Activated T-cell treated with anti-CD3 and anti-CD28 coated beads, Interleukin-2, amount 50 U/mL, for 1 hour (primary cell): ENCODE results near the gene OGA.

ENCODE experiments used
- DNase-seq: peaks from one replicate; pipeline ENCODE4 v3.0.0-alpha.2; 2020

OGA gene

DNA sequence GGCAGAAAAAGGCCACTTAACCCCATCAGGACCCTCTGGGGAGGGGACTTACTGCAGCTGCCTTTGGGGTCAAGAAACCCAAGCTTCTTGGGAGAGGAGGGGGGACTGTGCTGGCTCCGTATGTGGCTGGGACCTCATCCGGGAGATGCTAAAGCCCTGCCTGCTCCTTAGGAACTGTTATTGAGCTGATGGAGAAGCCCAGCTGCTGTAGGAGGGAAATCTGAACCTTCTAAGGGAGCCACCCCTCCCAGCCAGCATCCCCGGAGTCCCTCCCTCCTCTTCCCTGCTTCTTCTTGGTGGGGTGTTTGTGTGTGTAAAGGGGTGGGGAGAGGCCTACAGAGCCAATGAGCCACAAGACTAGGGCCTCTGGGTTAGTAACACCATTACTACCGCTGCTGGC lies 17.1 kb upstream of the OGA start:
- no peak for DNase-seq

DNA sequence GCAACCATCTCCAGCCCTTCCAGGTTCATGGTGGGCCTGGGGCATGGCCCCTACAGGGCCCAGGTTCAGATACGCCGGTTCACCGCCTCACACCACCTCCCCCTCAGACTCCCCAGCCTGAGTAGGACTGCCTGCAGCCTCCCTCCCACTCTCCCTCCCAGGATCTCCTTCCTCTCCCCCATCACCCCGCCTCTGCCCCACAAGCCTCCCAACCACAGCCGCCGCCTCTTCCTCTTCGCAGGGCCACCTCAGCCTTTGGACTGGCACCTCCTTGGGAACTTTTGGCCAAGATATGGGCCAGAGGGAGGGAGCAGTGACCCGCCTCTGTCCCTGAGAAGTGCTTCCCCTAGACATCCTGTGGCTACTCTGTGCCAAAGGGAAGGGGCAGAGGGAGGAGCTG lies 16.1 kb upstream of the OGA start:
- no peak for DNase-seq

DNA sequence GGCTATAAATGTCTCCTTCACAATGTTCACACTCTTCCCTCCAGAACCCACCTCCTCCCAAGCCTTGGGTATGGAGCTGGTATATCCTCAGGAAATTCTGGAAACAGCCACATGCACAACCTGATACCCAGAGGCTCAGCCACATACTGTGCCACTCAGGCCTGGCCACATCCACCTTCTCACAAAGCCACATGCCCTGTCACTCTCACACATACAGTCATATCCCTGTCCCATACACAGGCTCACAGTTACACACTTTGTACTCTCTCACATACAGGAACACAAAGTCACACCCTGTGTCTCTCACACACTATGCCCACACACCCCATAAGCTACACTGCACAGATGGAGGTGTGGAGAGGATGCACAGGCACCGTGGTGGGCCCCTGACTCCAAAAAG lies 15.2 kb upstream of the OGA start:
- no peak for DNase-seq

DNA sequence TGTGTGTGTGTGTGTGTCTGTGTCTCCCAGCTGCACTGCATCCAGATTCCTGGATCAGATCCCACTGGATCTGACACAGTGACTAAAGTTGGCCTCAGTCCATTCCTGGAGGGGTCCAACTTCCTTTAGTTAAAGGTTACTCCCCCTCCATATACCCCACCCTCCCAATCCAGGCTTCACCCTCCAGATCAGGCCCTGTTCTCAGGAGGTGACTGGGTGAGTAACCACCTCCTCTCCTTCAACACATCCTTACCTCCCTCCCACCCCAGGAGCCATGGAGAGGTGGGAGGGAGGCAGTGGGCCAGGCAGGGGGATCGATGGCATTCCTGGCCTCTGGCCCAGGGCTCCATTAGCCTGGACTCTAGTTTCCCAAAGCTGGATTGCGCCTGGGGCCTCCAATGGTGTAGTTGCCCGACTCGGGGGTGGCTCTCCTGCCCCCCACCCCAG lies 14.1 kb upstream of the OGA start:
- no peak for DNase-seq

DNA sequence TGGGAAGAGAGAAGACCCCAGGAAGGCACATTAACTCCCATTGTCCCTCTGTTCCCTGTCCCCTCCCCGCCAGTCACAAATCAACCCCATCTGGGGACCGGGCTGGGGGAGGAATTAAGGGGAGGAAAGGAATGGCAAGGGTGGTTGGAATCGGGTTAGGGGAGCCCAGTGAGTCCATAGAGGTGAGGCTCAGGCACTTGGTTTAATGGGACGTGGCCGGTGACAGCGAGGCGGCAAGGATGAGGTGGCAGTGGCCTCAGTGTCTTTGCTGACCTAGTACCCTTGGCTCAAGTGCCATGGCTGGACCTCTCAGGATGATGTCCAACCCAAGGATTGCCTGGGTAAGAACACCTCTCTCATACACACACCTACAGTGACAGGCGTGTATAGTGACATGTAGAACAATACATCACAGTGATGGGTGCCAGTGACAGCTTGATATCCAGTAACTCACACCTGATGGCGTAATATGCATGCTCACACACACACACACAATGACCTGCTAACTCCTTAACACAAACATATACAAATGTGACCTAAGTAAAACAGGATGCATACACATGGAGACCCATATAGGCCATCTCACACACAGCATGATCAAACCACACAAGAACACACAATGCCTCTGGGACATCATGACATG lies 13.0 kb upstream of the OGA start:
- no peak for DNase-seq

DNA sequence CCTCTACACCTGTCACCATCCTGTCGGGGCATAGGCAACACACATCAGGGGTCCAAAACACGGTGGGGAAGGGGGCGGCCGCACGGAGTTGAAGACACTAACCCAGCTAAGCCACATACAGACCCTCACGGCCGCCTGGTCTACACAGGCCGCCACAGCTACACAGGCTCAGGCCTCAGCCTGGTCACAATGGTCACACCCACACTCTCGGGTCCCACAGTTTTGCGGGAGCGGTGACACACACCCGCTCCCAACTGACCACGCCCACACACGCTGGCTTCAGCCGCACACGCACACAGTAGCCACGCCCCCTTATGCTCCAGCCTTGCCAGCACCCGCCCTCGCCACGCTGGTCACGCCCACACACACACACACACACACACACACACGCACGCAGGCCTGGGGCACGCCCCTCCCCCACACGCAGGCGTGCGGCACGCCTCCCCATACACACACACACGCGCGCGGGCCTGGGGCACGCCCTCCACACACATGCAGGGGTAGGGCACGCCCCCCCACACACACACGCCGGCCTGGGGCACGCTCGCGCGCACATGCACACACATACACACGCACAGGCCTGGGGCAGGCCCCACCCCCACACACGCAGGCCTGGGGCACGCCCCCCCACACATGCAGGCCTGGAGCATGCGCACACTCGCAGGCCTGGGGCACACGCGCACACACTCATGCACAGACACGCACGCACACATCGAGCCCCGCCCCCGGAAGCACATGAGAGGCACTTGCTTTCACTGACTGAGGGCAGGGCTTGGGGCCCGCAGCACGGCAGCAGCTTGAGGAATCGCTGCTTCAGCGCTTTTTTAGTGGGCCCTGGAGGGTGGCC lies 12.3 kb upstream of the OGA start:
- DNase-seq: peak; percentile 94

DNA sequence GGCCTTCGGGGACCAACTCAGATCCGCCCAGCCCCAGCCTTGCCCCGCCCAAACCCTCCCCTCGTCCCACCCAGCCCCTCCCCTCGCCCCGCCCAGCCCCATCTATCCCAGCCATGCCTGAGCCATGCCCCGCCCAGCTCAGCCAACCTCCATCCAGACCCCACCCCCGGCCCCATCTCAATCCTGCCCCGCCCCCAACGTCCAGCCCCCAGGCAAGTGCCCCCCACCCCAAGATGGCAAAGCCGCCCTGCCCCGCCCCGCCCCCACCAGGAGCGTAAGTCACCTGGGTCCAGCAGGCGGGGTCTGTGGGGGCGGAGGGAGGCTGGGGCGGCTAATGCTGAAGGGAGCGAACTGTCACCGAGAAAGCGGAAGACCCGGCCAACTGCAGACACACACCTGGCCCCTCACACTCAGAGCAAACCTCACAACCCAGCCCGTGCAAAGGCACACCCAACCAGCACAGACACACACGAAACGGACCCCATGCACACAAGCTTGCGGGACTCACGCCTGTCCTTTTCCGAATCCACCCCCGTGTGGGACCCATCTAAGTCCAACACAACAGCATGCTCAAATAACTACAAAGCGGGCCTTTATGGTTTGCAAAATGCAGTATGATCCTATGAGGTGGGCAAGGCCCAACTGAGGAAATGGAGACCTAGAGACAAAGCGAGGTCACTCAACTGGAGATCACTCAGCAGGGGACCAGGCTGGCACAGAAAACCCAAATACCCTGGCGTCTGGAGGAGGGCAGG lies 11.5 kb upstream of the OGA start:
- peak; percentile 70 for DNase-seq

DNA sequence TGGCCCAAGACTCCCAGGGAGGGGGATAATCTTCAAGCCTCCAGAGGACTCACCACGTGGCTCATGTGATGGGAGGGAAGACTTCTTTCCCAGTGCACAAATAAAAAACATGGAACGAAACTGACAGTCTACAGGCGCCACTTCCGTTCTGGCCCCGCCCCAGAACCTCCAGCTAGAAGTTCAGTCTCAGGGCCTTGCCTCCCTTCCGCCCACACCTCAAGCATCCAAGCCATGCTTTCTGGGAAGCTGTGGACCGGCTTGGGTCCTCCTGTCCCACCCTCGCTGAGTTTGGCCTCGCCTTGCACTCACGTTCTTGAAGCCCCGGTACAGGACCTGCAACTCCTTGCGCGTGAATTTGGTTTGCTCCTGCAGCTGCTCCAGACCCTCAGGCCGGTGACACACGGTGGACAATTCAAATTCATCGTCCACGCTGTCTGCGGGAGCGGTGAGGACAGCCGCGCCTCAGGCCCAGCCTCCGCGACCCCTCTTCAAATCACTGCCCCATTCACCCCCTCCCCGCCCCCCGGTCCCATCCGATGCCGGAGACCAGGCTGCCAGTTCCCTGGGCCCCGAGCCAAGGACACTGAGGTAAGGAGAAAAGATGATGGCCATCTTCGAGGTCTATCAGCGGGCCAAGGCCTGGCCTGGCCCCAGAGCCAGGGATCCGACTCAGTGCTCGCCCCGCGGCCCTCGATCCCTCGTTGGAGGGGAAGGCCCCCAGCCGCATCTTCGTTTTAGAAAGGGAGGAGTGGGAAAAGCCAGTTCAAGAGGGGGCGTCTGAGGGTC lies 10.7 kb upstream of the OGA start:
- no peak for DNase-seq

DNA sequence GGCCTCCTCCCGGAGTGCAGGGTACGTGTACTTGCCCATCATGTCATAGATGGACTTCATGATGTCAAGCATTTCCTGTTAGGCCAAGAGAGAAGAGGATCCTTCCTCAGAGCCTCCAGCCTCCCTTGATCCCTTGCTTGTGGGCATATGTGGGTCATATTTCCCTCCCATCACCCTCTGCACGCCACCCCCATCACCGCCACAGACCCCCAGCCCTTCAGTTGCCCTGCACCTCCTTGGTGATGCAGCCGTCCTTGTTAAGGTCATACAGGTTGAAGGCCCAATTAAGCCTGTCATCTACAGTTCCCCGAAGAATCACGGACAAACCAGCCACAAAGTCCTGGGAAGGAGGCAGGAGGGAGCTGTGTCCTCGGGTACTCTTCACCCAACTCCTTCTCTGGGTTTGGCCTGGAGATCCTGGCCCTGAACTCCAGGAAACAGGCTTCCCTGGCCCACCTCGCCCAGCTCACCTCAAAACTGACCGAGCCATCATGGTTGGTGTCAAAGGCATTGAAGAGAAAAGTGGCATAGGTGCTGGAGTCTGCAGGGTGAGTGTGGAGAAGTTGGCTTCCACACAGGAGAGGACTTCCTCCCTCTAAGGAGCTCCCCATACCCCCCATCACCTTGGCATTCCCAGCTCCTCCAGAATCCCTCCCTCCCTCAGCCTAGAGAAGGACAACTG lies 9.8 kb upstream of the OGA start:
- DNase-seq: no peak

DNA sequence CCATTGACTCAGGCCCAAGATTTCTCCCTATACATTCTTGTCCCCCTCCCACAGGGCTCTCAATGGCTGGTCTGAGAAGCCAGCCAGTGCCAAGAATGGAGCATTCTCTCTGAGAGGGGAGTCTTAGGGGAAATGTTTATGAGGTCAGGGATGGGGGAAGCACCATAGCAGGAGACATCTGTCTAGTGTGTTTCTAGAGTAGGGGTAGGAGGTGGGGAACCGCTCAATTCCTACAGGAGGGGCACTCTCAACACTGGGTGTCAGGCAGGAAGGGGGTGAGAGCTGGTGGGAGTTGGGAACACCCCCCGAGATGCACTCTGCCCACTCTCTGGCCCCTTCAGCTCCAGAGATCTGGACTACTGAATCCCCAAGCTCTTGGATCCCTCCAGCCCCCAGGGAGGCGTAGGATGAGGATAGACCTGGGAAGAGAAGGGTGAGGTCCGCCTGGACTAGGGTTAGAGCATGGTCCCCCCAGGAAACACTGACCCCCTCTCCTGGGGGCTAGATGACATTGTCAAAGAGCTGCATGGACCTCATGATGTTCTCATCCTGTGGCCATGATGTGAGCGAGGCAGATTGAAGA lies 8.7 kb upstream of the OGA start:
- DNase-seq: no peak

DNA sequence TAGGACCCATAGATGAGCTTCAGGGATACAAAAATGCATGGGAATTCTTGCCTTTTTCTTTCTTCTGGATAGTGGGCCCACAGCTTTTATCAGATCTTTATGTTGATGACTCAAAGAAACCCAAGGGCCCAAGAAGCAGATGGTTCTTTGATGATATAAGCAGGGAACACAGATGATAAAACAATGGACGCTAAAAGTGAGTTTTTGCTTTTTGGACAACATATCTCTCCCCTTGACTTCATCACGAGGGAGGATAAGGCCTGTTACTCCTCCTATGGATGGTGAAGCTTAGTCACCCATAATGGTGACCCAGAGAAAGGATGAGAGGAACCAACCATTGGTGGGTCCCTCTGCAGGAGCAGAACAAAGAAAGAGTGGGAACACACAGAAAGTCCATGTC lies 6.5 kb upstream of the OGA start:
- DNase-seq: no peak

DNA sequence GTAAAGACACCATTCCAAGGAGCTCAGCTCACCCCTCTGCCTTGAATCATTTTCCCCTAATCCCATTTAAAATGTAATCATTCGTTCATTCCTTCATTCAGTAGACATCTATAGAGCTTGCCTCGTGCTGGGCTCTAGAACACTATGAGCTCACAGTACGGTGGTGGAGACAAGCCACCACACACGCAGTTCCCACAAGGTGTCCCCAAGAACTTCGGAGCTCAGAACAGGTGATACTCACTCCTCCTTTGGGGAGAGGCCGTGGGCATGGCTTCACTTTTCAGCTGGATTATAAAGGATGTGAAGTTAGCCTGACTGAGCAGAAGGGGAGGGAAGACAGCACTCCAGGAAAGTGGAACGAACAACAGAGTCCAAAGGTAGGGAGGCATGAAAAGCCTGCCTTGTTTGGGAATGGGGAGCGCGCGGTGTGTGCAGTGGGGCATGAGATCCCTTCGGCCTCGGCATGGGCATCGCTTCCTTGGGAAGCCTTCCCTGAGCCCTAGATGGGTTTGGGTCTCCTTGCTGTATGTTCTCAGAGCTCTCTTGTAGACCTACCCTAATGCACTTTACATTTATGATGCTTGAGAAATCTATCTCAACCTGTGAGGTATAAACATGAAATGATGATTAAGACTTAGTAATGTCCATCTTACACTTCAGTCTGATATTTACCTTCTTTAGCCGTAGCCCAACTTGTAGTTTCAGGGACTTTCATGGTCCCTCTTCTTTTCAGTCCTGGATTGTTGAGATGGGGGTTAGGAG lies 809 bp upstream of the OGA start:
- DNase-seq: no peak

DNA sequence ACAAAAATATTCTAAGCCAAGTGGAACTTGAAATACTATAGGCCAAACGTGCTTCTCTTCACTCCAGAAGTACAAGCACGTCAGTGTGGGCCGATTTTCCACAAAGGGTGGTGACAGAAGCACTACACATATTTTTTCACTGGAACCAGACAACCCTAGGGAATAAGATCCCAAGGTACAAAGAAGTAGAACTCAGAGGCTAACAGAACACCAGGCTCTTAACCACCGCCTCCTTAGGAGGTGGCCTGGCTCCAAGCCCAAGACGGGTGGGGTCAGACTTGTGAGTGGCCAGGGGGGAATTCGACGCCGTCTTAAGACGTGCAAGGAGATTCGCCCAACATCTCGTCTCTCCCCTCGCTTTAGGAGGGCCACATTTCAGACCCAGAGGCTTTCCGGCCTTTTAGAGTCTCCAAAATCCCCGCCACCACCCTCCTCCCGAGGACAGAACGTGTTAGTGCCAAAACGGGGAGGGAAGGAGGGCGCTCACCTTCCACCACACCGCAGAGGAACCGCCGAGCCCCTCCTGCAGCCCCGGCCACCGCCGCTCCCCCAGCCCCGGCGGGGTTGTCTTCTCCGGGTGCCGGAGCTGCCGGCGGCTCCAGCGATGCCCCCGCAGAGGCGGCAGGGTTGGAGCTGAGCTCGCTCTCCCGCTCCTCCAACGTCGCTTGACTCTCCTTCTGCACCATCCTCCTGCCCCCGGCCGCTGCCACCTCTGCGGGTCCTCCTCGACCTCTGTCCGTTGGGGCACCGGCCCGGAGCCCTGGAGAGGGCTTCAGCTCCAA lies 716 bp downstream of the OGA start:
- no peak for DNase-seq

DNA sequence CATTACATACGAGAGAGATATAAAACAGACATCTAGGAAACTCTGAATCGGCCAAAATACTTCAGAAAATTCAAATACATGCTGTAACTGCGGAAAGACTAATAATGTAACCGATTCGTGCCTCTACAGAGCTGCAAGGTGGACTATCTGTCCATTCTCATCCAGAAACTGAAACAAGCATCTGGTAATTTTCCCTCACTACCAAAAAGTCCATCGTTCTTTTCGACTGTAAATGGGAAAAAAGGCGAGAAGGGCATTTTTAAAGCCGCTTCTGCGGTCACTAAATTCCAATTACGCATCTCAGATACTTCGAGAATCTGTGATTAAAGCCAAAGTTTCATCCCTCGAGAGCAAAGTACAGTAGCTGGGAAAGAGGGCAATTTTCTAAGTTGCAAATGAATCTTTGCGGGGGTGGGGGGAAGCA lies 1.3 kb downstream of the OGA start:
- DNase-seq: no peak

DNA sequence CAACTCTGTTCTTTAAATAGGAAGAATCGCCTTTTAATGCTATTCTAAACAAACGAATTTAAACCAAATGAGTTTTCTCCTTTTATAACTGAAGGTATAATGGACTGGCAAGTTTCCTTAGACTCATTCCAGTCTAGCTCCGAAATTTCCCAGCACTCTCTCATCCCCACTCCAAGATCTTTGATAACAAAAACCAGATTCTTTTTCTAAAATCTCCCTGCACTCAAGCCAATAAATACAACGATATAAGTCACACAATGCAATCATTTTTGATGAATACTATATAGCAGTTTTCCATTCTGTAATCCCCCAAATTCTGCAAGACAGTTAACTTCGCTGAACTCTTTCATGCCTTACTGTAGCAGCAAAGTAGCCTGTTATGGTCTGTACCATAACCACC lies 1.9 kb downstream of the OGA start:
- no peak for DNase-seq

DNA sequence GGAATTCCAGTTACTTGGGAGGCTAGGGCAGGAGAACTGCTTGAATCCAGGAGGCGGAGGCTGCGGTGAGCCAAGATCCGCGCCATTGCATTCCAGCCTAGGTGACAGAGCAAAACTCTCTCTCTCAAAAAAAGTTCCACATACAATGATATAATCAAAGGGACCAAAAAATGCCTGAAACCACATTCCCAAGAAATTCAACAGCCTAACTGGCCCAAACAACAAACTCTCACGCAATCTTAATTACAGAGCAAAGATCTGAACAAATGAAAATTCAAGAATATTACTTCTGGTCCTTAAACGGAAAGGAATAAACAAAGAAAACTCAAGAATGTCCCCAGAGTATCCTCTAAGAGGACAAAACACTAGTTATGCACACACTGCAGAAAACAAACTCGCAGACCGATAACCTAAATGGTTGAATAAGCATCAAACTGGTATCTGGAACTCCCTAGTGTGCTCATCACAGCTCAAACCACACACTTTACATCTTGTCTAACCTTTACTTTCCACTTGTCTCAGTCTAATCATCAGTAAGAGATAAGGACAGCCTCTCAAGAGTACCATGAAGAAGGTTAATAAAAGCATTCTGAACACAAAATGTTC lies 3.7 kb downstream of the OGA start:
- DNase-seq: no peak

DNA sequence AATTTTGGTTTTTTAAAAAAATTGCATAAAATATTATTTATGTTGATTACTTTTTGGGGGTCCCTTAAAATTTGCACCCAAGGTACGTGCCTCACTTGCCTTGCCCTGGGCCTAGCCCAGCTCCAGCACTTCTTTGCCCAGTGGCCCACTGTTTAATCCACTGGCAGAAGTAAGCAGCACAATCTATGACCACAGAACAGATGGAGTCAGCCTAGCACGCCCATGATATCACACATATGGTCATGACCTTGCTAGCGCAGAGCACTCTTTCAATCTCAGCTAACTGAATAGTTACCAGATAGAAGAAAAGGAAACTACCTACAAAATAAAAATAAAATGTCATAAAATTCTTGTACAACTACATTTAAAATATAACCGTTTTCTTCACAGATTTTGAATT lies 5.6 kb downstream of the OGA start:
- no peak for DNase-seq

DNA sequence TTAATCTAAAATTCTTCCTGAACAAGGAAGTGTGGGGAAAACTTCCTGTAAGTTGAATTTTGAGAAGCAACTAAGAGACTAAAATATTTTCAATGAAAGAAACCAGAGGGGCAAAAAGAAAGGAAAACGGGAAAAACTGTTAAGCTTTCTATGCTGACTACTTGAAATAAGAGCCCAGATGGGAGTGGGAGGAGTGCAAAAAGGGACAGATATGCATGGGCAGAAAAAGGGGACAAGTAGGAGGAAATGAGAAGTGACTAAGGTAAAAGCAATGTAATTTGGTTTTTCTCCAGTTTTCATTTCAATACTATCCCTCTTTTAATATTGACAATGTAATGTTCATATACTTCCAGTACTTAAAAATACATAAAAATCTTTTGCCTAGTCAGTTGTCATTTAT lies 11.1 kb downstream of the OGA start:
- DNase-seq: no peak

DNA sequence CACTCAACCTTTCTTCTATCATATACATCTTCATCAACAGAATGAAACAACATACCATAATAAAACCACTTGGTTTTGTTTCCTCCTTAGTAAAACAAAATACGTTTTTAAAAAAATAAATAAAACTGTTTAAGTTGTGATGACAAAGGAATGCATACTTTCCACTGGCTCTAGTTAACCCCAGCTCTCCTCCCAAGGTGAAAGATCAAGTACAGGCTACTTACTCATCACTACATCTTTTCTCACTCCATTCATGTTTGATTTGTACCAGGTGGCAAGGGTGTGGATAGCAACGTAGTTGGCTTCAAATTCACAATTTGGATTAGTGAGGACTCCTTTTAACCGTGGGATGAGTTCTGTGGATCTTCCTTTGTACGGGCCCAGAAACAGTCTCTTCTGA lies 14.7 kb downstream of the OGA start:
- no peak for DNase-seq
